Gastrocnemius medialis (tissue), 4 donors: ENCODE measurements around the gene HYDIN.

Source experiments
- CTCF ChIP-seq, 5 experiments: fragments of 450-650 bp in 3 of 5; fragments of 200-600 bp in 2 of 5; sonication (generic) in 2 of 5; IDR thresholded peaks in 4 of 5; conservative IDR thresholded peaks in 1 of 5; 1 replicate in 4 of 5; 2 replicates in 1 of 5; pipeline ENCODE4 v1.5.1; 2016 to 2019; ENCODE audit warnings: antibody characterized with exemption in 5 of 5, mild to moderate bottlenecking in 3 of 5, moderate library complexity in 3 of 5
- POLR2A ChIP-seq, 2 donors: fragments of 450-650 bp; IDR thresholded peaks; one replicate each; pipeline ENCODE4 v1.6.1; 2017; ENCODE audit warnings: antibody characterized with exemption in 2 of 2, mild to moderate bottlenecking in 2 of 2, moderate library complexity in 2 of 2

GRCh38 chr16:70789595-70790447 lies 440.7 kb downstream of the HYDIN start:
- TF ChIP-seq CTCF (IDR thresholded peaks at IDR 0.05 in 4 of 5, conservative IDR thresholded peaks at IDR 0.05 in 1 of 5) (no peak), POLR2A (IDR thresholded peaks at IDR 0.05) (no peak)
